Measurements from ENCODE around the gene MAFF.

The MAFF gene

DNA sequence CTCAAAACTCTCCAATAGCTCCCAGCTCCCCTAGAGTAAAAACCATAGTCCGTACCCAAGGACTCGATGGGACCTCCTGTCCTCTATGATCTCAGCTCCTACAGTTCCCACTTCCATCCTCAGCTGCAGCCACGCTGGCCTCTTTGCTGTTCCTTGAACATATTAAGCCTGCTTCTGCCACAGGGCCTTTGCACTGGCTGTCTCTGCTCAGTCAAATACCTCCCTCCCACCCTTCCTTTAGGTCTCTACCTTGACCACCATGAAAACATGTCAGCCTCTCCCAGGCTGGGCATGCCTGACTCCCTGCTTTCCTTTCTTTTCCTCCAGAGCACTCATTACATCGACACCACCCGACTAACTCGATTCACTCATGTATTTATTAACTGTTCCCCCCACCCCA is 46.5 kb downstream of the MAFF start:
- TF ChIP-seq, protein P1, sequence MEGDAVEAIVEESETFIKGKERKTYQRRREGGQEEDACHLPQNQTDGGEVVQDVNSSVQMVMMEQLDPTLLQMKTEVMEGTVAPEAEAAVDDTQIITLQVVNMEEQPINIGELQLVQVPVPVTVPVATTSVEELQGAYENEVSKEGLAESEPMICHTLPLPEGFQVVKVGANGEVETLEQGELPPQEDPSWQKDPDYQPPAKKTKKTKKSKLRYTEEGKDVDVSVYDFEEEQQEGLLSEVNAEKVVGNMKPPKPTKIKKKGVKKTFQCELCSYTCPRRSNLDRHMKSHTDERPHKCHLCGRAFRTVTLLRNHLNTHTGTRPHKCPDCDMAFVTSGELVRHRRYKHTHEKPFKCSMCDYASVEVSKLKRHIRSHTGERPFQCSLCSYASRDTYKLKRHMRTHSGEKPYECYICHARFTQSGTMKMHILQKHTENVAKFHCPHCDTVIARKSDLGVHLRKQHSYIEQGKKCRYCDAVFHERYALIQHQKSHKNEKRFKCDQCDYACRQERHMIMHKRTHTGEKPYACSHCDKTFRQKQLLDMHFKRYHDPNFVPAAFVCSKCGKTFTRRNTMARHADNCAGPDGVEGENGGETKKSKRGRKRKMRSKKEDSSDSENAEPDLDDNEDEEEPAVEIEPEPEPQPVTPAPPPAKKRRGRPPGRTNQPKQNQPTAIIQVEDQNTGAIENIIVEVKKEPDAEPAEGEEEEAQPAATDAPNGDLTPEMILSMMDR (IDR thresholded peaks at IDR 0.05; ENCODE audit: low read depth, low read length), result no peak
- H3K9me3 ChIP-seq, result no peaks in the 10 kb centered on the region

DNA sequence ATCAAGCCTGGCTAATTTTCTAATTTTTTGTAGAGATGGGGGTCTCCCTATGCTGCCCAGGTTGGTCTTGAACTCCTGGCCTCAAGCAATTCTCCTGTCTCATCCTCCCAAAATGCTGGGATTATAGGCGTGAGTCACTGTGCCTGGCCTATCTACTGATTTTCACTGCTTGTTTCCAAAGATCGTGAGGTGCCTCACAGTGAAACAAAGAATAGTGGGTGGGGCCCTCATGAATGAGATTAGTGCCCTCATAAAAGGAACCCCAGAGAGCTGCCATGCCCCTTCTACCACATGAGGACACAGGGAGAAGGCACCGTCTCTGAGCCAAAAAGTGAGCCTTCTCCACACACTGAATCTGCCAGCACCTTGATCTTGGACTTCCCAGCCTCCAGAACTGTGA is 47.5 kb downstream of the MAFF start:
- H3K9me3 ChIP-seq, result no peaks in the 10 kb centered on the region
- TF ChIP-seq, protein P1 (IDR thresholded peaks at IDR 0.05; ENCODE audit: low read depth, low read length), result no peak
- H3K4me1 ChIP-seq, result no peaks in the 10 kb centered on the region
- no peak for DNase-seq
- H3K36me3 ChIP-seq, result peaks cover 14% of the 10 kb centered on the region
- no peak overlapping the region for H3K4me3 ChIP-seq (ENCODE audit: low read depth, low read length)
- no peaks in the 10 kb centered on the region for H3K27me3 ChIP-seq

More for the DNA sequence above, 46.5 kb downstream of the MAFF start:
- H3K36me3 ChIP-seq, result peaks cover 17% of the 10 kb centered on the region
- no peak for DNase-seq
- no peaks in the 10 kb centered on the region for H3K27me3 ChIP-seq
- no peak overlapping the region for H3K4me3 ChIP-seq (ENCODE audit: low read depth, low read length)
- H3K4me1 ChIP-seq, result peaks cover 8% of the 10 kb centered on the region

DNA sequence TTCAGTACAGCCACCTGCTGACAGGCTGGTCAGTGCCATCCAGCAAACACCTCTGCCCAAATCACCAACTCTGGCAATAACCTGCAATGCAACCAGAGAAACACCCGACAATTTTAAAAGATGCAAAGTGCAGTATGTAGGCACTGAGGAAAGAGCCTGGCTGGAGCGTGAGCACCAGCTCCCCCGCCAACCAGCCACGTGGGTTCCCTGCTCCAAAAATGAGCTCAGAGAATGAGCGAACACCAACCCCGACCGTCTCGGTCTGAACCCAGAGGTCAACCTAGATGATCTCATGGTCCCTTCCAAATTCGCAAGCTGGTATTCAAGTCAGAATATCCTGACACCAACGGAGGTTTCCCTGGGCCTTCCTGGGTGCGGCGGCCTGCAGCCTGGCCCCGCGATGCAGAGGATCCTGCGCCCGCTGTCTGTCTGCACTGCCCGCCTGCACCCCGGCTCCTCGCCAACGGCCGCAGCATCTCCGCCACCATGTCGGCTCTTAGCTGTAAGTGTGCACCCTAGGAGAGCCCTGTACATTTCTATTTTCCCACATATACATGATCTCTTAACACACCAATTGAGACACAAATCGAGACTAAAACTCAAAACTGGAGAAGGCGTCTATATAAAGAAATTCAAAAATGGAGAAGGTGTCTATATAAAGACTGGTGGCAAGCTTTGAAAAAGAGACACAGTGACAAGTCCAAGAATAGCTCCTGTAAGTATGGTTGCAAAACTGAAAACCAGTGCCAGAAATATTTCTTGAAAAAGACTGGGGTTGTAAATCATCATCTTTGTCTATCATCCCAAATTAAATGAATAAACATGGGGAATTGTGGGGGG is 48.2 kb downstream of the MAFF start:
- DNase-seq, result no peak
- H3K4me1 ChIP-seq, result no peaks in the 10 kb centered on the region

DNA sequence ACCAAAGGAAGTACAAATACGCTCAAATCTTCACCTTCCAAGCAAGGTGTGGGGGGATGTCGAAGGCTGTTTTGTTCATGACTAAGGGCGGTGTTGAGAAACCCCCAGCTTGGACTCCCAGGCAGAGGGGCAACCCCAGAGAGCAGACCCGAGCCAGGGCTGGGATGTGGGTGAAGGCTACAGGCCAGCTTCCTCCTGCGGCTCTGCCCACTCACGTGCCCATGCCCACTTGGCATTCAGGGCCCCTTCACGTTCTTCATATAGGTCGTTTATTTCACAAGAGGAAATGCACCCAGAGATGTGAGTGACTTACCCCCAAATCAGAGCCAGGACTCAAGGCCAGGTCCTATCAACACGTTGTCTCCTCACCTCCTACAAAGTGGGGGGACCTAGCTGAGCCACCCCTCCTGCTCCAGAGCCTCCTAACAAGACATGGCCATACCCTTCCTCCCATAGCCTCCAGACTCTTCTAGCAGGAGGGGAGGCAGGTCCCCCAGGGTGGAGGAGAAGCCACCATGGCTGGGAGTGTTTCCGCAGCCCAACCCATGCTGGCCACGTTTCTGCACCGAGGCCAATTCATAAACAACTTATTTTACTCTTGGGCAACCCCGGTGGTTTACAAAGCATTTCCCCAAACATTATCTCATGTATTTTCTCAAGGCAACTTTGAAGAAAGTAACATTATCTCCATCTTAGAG is 49.0 kb downstream of the MAFF start:
- no peaks in the 10 kb centered on the region for H3K27me3 ChIP-seq
- no peak for DNase-seq
- H3K4me3 ChIP-seq (ENCODE audit: low read depth, low read length), result no peak overlapping the region
- H3K9me3 ChIP-seq, result no peaks in the 10 kb centered on the region
- TF ChIP-seq, protein P1 (IDR thresholded peaks at IDR 0.05; ENCODE audit: low read depth, low read length), result no peak
- H3K36me3 ChIP-seq, result peaks cover 8% of the 10 kb centered on the region
- no peaks in the 10 kb centered on the region for H3K4me1 ChIP-seq

More for the DNA sequence above, 48.2 kb downstream of the MAFF start:
- Histone ChIP-seq H3K9me3 (no peaks in the 10 kb centered on the region), H3K4me3 (ENCODE audit: low read depth, low read length) (no peak overlapping the region), H3K27me3 (no peaks in the 10 kb centered on the region), H3K36me3 (peaks cover 8% of the 10 kb centered on the region)
- TF ChIP-seq, protein P1 (IDR thresholded peaks at IDR 0.05; ENCODE audit: low read depth, low read length), result no peak

DNA sequence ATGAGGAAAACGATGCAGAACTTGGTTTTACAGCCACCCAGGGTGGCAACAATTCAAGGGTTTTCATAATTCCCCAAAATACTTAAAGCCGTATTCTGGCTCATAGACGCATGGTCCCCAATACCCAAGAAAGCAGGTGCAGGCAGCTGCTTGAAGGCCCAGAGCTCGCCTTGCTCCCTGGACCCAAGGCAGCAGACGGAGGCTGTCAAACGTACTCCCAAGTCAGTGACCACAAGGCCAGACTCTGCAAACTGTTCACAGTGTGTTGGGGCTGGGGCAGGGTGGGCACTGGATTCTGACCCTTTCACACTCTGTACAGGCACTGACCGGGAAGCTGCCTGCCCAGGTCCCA is 49.5 kb downstream of the MAFF start:
- no peak for DNase-seq
- no peaks in the 10 kb centered on the region for H3K4me1 ChIP-seq

More for the DNA sequence above, 49.5 kb downstream of the MAFF start:
- H3K9me3 ChIP-seq, result no peaks in the 10 kb centered on the region
- H3K4me3 ChIP-seq (ENCODE audit: low read depth, low read length), result no peak overlapping the region
- no peaks in the 10 kb centered on the region for H3K27me3 ChIP-seq
- H3K36me3 ChIP-seq, result peaks cover 4% of the 10 kb centered on the region
- TF ChIP-seq, protein P1 (IDR thresholded peaks at IDR 0.05; ENCODE audit: low read depth, low read length), result no peak

Data from BE2C (cell line).